CD4-positive, alpha-beta T cell treated with Interleukin-12 subunit alpha and Interleukin-12 subunit beta, for 1 hour (primary cell): ENCODE data around the gene PFKFB3.
"Not testable (repeated sequence)": the region's sequence is repeated elsewhere in the genome, so short reads cannot be mapped to it uniquely, and the experiment has no call there.

Experiments used
- DNase-seq: peaks from one replicate; pipeline ENCODE4 v3.0.0-alpha.2; 2020

Gene PFKFB3

GRCh38 chr10:6239213-6239991, 36.7 kb downstream of the PFKFB3 start:
- peak; percentile 44 for DNase-seq

- no peak for DNase-seq
These were observed 37.5 kb downstream of the PFKFB3 start for GRCh38 chr10:6240254-6240653.

DNA sequence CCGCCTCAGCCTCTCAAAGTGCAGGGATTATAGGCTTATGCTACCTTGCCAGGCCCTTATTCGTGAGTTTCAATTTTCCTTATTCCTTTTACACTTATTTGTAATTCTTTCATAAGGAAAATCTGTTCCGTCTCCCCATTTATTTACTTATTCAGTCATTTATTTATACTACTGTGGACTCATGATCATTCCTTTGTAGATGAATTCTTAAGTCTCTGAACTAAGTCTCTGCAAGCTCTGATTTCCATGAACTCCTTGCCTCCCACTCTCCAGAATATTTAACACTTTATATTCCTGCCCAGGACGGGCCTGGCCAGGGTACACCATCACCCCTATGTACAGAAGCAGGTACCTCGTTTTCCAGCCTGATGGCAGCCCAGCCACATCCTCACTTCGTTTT, 39.4 kb downstream of the PFKFB3 start:
- DNase-seq, result no peak

DNA sequence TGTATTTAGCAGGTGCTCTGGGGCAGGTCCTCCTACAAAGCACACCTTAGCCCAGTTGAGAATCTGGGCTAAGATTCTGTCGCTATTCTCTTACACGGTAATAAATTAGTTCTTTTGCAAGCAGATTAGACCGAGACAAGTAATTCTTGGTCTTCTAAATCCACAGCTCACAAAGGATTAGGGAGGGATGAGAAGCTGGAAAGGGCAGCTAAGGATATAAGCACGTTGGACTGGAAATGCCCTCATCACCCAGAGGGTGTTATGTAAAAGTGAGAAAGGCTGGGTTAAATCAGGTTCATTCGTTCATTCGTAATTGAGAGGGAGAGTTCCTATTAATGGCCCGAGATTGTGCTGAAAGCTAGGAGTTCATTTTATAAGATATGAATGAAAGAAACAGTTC, 41.8 kb downstream of the PFKFB3 start:
- DNase-seq, result no peak

GRCh38 chr10:6247041-6247712, 44.4 kb downstream of the PFKFB3 start:
- DNase-seq, result no peak

DNA sequence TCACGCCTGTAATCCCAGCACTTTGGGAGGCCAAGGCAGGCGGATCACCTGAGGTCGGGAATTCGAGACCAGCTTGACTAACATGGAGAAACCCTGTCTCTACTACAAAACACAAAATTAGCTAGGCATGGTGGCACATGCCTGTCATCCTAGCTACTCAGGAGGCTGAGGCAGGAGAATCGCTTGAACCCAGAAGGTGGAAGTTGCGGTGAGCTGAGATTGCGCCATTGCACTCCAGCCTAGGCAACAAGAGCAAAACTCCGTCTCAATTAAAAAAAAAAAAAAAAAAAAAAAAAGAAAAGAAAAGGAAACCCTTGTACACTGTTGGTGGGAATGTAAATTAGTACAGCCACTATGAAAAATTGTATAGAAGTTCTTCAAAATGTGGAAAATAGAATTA, 46.2 kb downstream of the PFKFB3 start:
- not testable (repeated sequence) for DNase-seq

DNA sequence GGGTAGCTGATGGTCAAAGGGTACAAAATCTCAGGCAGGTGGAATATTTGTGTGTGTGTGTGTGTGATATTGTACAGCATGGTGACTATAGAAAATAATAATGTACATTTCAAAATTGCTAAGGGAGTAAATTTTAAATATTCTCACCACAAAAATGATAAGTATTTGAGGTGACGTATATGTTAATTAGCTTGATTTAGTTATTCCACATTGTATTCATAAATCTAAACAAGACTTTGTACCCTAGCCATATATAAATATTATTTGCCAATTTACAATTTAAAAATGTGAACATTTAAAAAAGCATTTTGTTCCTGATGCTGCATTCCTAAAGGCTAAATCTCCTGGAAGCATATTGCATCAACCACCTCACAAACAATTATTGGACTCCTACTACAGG, 47.0 kb downstream of the PFKFB3 start:
- no peak for DNase-seq

GRCh38 chr10:6250745-6251144, 48.0 kb downstream of the PFKFB3 start:
- no peak for DNase-seq

- DNase-seq, result no peak
These were observed 51.5 kb downstream of the PFKFB3 start for GRCh38 chr10:6254201-6254600.

- DNase-seq, result no peak
These were observed 52.9 kb downstream of the PFKFB3 start for GRCh38 chr10:6255548-6256061.

- DNase-seq, result no peak
These were observed 53.7 kb downstream of the PFKFB3 start for GRCh38 chr10:6256439-6256838.

DNA sequence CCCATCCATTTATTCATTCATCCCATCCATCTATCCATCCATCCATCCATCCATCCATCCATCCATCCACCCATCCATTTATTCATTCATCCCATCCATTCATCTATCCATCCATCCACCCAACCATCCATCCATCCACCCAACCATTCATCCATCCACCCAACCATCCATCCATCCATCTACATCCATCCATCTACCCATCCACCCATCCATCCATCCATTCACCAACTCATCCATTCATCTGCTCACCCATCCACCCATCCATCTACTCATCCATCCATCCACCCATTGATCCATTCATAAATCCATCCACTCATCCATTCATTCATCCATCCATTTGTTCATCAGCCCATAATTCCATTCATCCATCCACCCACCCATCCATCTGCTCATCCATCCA, 56.4 kb downstream of the PFKFB3 start:
- no peak for DNase-seq

GRCh38 chr10:6260843-6261242, 58.1 kb downstream of the PFKFB3 start:
- DNase-seq, result no peak

- no peak for DNase-seq
These were observed 65.2 kb downstream of the PFKFB3 start for GRCh38 chr10:6267941-6268340.

GRCh38 chr10:6269432-6269831, 66.7 kb downstream of the PFKFB3 start:
- no peak for DNase-seq

DNA sequence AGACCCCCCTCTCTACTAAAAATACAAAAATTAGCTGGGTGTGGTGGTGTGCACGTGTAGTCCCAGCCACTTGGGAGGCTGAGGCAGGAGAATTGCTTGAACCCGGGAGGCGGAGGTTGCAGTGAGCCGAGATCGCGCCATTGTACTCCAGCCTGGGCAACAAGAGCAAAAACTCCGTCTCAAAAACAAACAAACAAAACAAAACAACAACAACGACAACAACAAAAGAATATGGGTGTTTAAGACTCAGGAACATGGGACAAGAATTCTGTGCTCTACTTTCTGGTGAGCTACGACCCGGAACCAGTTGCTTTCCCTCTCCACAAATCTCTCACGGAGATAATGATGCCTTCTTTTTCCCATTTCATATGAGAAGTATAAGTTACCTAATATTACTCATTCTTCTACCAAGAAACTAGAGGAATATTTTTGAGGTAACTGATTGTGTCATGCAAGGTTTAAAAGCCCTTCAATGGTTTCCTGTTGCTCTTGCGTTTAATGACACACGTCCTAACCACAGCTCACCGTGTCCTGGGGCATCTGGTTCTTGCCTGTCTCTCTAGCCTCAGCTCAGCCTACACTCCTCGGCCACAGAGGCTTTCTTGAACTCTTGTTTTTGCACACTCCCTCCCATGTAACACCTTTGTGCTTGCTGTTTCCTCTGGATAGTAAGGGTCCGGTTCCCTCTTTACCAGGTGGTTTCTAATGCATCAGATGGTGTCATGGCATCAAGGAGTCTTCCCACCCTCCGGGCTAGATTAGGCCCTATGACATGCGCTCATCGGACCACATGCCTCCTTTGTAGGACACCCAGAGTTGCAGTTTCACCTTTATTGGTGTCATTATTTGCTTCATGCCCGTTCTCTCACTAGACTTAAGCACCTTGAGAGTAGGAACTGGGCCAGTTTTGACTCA, 67.5 kb downstream of the PFKFB3 start:
- DNase-seq, result peak; percentile 72

DNA sequence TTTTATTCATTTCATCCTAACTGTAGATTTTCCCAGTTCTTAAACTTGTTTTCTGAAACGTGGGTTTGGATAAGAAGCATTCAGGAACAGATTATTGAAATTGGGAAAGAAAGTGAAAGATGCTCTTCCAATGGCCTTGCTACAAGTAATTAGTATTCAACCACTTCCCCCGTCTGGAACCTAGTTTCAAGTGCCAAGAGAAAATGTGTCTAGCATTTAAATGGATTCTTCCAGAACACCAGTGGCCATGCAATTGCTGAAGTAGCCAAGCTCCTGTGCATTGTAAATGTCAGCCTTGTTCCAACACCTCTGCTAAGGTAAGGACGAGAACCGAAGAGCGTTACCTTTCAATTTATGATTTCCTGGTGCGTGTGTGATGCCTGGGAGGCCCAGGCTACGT, 68.2 kb downstream of the PFKFB3 start:
- DNase-seq, result no peak

DNA sequence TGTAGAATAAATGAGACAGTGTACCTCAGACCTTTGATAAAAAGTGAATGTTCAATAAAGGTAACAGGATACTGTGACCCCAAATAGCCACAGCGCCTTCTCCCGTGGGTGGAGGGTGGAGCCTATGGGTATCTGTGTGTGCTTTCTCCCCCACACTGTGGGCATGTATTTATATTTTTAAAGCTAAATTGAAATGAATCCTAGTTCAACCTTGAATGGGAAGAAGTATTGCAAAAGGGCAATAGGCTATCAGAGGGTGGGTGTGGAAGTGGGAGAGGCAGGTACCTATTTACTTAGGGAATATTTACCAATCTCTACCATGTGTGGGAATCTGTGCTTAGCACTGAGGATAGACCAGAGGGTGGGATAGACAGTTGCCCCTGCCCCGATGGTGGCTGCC, 68.9 kb downstream of the PFKFB3 start:
- DNase-seq, result no peak

DNA sequence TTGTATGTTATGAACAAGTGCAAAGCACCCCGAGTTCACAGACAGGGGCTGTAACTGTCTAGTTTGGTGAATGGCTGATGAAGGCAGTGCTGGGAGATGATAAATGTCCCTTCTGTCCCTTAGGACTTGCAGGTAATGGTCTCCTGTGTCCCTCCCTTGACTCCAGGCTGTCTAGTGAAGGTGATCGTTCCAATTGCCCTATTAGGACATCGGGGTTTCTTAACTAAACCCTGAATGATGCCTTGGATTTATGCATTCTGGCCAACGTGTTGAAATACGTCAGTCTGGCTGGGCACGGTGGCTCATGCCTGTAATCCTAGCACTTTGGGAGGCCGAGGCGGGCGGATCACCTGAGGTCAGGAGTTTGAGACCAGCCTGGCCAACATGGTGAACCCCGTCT, 69.4 kb downstream of the PFKFB3 start:
- no peak for DNase-seq

DNA sequence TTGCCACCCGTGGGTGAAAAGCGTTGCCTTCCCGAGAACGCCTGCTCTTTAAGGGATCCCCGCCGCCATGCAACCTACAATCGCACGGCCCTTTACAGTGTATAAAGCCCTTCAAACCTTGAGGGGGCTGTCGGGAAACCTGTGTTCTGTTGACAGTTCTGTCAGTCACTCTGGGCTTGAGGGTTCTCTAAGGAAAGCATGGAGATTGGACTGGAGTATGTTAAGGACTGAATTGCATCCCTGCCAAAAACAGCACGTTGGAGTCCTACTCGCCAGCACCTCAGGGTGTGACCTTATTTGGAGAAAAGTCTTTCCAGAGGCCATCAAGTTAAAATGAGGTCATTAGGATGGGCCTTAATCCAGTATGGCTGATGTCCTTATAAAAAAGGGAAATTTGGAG, 70.6 kb downstream of the PFKFB3 start:
- DNase-seq, result no peak

- no peak for DNase-seq
These were observed 71.3 kb downstream of the PFKFB3 start for GRCh38 chr10:6274040-6274439.

DNA sequence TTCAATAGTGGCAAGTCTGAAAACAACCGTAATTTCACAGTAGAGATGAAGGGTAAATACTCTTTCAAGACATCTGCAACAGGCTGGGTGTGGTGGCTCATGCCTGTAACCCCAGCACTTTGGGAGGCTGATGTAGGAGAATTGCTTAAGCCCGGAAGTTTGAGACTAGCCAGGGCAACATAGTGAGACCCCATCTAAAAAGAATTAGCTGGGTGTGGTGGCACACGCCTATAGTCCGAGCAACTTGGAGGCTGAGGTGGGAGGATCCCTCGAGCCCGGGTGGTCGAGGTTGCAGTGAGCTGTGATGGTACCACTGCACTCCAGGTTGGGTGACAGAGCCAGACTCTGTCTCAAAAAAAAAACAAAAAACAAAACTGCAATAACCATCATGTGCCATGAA, 71.8 kb downstream of the PFKFB3 start:
- no peak for DNase-seq
